Stimulated activated CD8-positive, alpha-beta memory T cell treated with anti-CD3 and anti-CD28 coated beads, Interleukin-7, amount 100 ng/mL, for 1 hour (primary cell): ENCODE data around the gene MZF1.

Experiments used
- DNase-seq, 2 donors: peaks; one replicate each; pipeline ENCODE4 v3.0.0-alpha.2; 2020; ENCODE audit warnings: low read depth in 2 of 2

The MZF1 gene

DNA sequence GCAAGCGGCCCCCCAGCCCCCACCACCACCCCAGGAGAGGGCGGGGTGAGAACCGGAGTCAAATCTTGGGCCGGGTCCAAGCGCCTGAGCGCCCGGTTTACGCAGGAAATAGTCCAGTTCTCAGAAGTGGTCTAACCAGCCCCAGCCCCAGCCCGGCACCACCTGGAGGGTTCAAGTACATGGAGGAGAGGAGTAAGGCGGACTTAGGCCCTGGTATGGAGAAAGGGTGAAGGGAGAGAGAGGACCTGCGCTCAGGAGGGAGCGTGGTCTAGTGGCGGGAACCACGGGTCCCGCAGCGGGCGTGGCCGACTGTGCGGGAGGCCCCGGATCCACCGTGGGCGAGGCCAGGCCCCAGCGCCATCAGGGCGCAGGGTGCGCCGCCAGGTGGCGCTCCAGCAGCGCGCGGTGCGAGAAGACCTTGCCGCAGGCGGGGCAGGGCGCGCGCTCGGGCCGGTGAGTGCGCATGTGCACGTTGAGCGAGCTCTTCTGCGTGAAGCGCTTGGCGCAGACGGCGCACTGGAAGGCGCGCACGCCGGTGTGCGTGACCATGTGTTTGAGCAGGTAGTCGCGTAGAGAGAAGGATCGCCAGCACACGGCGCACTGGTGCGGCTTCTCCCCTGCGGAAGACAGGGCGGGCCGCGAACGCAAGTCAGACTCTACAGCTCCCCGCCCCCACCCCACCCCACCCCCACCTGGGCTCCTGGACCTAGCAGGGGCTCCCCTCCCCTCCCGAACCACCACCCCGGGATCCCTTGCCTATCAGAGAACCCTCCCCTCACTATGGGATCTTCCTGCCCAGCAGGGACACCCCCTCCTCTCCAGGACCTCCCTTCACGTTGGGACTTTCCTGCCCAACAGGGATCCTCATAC, 59.2 kb downstream of the MZF1 start:
- DNase-seq: peak; percentile 78 to 82

DNA sequence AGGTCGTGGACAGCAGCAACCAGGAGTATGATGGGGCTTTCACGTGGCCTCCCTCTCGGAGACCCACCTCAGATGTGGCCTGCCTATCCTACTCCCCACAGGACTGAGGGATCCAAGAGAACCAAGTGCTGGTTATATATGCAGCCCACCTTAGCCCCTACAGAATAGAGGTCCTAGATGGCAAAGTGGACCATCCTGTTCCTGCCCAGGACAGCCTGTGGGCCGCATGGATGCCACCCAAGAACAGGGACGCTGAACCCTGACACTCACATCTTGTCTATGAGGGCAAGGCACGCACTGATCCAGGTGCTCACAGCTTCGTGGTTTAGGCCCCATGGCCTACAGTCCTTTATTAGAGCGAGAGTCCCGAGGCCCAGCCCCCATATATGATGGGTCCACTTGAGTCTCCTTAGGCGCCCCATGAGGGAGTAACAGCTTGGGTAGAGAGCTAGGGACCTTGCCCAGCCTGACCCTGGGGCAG, 59.9 kb downstream of the MZF1 start:
- no peak for DNase-seq
